ENCODE results near the gene PTPN14. TPM values are rescaled to one million over a fixed set of nuclear protein-coding genes. Genes with fewer than 3 reads are reported as not detected.
A peak's percentile ranks its signal among the peaks of the same experiment; 100 is the strongest.

PTPN14 gene
- total and polyA plus RNA-seq, 2 experiments from 2014 or later = 18.7 to 70.2 TPM

- Mint-ChIP-seq H3K36me3 (ENCODE audit: low read depth) (peaks cover 4% of the 10 kb centered on the region; the same call in 2 of the 3 replicates), H3K4me1 (peaks cover 39% of the 10 kb centered on the region), H3K9me3 (no peaks in the 10 kb centered on the region), H3K27ac (no peak overlapping the region), H3K4me3 (no peak overlapping the region), H3K27me3 (ENCODE audit: insufficient read depth, low read depth, poor library complexity) (peaks cover 2% of the 10 kb centered on the region)
- no peak for DNase-seq (ENCODE audit: low spot score)
- Histone ChIP-seq H3K27me3 (ENCODE audit: insufficient read depth) (no peaks in the 10 kb centered on the region), H3K4me3 (no peak overlapping the region), H4K20me1 (replicated peaks; ENCODE audit: insufficient read depth) (peaks cover 16% of the 10 kb centered on the region), H3K4me1 (ENCODE audit: insufficient read depth) (peaks cover 45% of the 10 kb centered on the region), H2AFZ (no peak overlapping the region), H3F3A (replicated peaks; ENCODE audit: low read depth) (0 out of 2 replicates have a peak, but pooled peaks cover 3% of the 10 kb centered on the region), H3K79me2 (replicated peaks; ENCODE audit: insufficient read depth) (peaks cover 97% of the 10 kb centered on the region), H3K4me2 (0 out of 2 replicates have a peak overlapping the region, but pooled peaks have one; percentile 13), H3K9me2 (ENCODE audit: insufficient read depth) (no peaks in the 10 kb centered on the region), H3K27ac (ENCODE audit: low read depth) (peak overlapping the region; percentile 52; the same call in 1 of the 2 replicates), H3K36me3 (ENCODE audit: insufficient read depth) (no peaks in the 10 kb centered on the region)
- no peak for TF ChIP-seq CREB1 (CRISPR knock-in tag; IDR thresholded peaks at IDR 0.05; ENCODE audit: low read depth)
- no peak for TF ChIP-seq ETS1 (IDR thresholded peaks at IDR 0.05)
- TF ChIP-seq JUNB (IDR thresholded peaks at IDR 0.05; ENCODE audit: unreplicated experiment) = no peak
- ATAC-seq = peak; percentile 56
Measured at GRCh38 chr1:214500340-214501055, 50.9 kb downstream of the PTPN14 start.

GRCh38 chr1:214499732-214500131 lies 51.7 kb downstream of the PTPN14 start:
- H3K27me3 Mint-ChIP-seq (ENCODE audit: insufficient read depth, low read depth, poor library complexity) = peaks cover 2% of the 10 kb centered on the region
- Histone ChIP-seq H3K79me2 (replicated peaks; ENCODE audit: insufficient read depth) (peaks cover 98% of the 10 kb centered on the region), H3K9me2 (ENCODE audit: insufficient read depth) (no peaks in the 10 kb centered on the region), H2AFZ (no peak overlapping the region), H3K27ac (ENCODE audit: low read depth) (no peak overlapping the region), H3K4me3 (no peak overlapping the region), H3K4me1 (ENCODE audit: insufficient read depth) (peaks cover 45% of the 10 kb centered on the region), H3F3A (replicated peaks; ENCODE audit: low read depth) (0 out of 2 replicates have a peak, but pooled peaks cover 3% of the 10 kb centered on the region), H3K36me3 (ENCODE audit: insufficient read depth) (no peaks in the 10 kb centered on the region), H3K4me2 (no peak overlapping the region), H4K20me1 (replicated peaks; ENCODE audit: insufficient read depth) (peaks cover 22% of the 10 kb centered on the region), H3K27me3 (ENCODE audit: insufficient read depth) (no peaks in the 10 kb centered on the region)
- peaks cover 39% of the 10 kb centered on the region for H3K4me1 Mint-ChIP-seq
- ATAC-seq (no peak), DNase-seq (ENCODE audit: low spot score) (no peak)
- no peak overlapping the region for H3K27ac Mint-ChIP-seq
- no peaks in the 10 kb centered on the region for H3K9me3 Mint-ChIP-seq
- H3K4me3 Mint-ChIP-seq = no peak overlapping the region
- H3K36me3 Mint-ChIP-seq (ENCODE audit: low read depth) = no peaks in the 10 kb centered on the region
- TF ChIP-seq CREB1 (CRISPR knock-in tag; IDR thresholded peaks at IDR 0.05; ENCODE audit: low read depth) (no peak), JUNB (IDR thresholded peaks at IDR 0.05; ENCODE audit: unreplicated experiment) (no peak), ZNF114 (CRISPR knock-in tag; IDR thresholded peaks at IDR 0.05) (no peak), ZNF331 (CRISPR knock-in tag; IDR thresholded peaks at IDR 0.05; ENCODE audit: low read depth) (no peak), STAT1 (IDR thresholded peaks at IDR 0.05; ENCODE audit: unreplicated experiment) (no peak), NANOG (IDR thresholded peaks at IDR 0.05; ENCODE audit: borderline replicate concordance) (no peak), ETS1 (IDR thresholded peaks at IDR 0.05) (no peak), EZH2phosphoT487 (IDR thresholded peaks at IDR 0.05; ENCODE audit: unreplicated experiment) (no peak), REST (IDR thresholded peaks at IDR 0.05; ENCODE audit: unreplicated experiment) (no peak), EZH2 (IDR thresholded peaks at IDR 0.05; ENCODE audit: low read depth, unreplicated experiment) (no peak), CTCF (conservative IDR thresholded peaks at IDR 0.05; ENCODE audit: low read depth in 2 of 2) (no peak), POLR2AphosphoS5 (IDR thresholded peaks at IDR 0.05; ENCODE audit: low read depth) (no peak)

All from GM23338 (cell line).